GM12891 (cell line): Measurements from ENCODE around the gene ANKH.
A peak's percentile ranks its signal among the peaks of the same experiment; 100 is the strongest.

ENCODE experiments used
- POLR2A ChIP-seq: IDR thresholded peaks from 2 replicates; pipeline ENCODE4 v1.6.1; 2011; ENCODE audit warnings: low read depth, low read length, control low read depth
- POLR2AphosphoS5 ChIP-seq: IDR thresholded peaks from 2 replicates; pipeline ENCODE4 v1.6.1; 2011; ENCODE audit warnings: low read depth, low read length, control low read depth
- TAF1 ChIP-seq: IDR thresholded peaks from 2 replicates; pipeline ENCODE4 v1.6.1; 2011; ENCODE audit warnings: low read depth, low read length, control low read depth

GRCh38 chr5:14662721-14663260, 208.8 kb downstream of the ANKH start:
- TF ChIP-seq POLR2A (peak; percentile 22; the same call in 1 of the 2 replicates), POLR2AphosphoS5 (no peak), TAF1 (no peak)
